Fibroblast of gingiva (primary cell): ENCODE results near the gene CAMSAP3.
A peak's percentile ranks its signal among the peaks of the same experiment; 100 is the strongest.

ENCODE experiments used
- DNase-seq: peaks from one replicate; pipeline ENCODE4 v3.0.0-alpha.2; 2011; ENCODE audit warnings: low read depth

CAMSAP3 gene

GRCh38 chr19:7612282-7613274 lies 16.9 kb downstream of the CAMSAP3 start:
- no peak for DNase-seq

- DNase-seq = no peak
Measured at GRCh38 chr19:7614859-7615741, 19.4 kb downstream of the CAMSAP3 start.

- DNase-seq = no peak
Measured at GRCh38 chr19:7617172-7617571, 21.5 kb downstream of the CAMSAP3 start.

- no peak for DNase-seq
Measured at GRCh38 chr19:7617735-7618134, 22.1 kb downstream of the CAMSAP3 start.

GRCh38 chr19:7618348-7618747 lies 22.7 kb downstream of the CAMSAP3 start:
- DNase-seq = no peak

- no peak for DNase-seq
Measured at GRCh38 chr19:7618771-7619510, 23.3 kb downstream of the CAMSAP3 start.

GRCh38 chr19:7619671-7620441 lies 24.2 kb downstream of the CAMSAP3 start:
- no peak for DNase-seq

- DNase-seq = no peak
Measured at GRCh38 chr19:7620442-7621412, 25.1 kb downstream of the CAMSAP3 start.

- no peak for DNase-seq
Measured at GRCh38 chr19:7622933-7623685, 27.4 kb downstream of the CAMSAP3 start.

GRCh38 chr19:7623725-7624603 lies 28.3 kb downstream of the CAMSAP3 start:
- DNase-seq = no peak

GRCh38 chr19:7624810-7625209 lies 29.1 kb downstream of the CAMSAP3 start:
- DNase-seq = no peak

- DNase-seq = no peak
Measured at GRCh38 chr19:7625763-7626372, 30.2 kb downstream of the CAMSAP3 start.

- no peak for DNase-seq
Measured at GRCh38 chr19:7627166-7627565, 31.5 kb downstream of the CAMSAP3 start.

- DNase-seq = no peak
Measured at GRCh38 chr19:7628589-7629311, 33.1 kb downstream of the CAMSAP3 start.

- DNase-seq = peak; percentile 98
Measured at GRCh38 chr19:7629347-7630054, 33.8 kb downstream of the CAMSAP3 start, which contains the start of the genes PET100 and XAB2. Gene PET100, plus strand, starts transcription at chr19:7629793. Its CDS starts 41 bp downstream, at chr19:7629834. Gene XAB2, minus strand, starts transcription at chr19:7629545. Its CDS starts 18 bp downstream, at chr19:7629527.

GRCh38 chr19:7631577-7631976 lies 35.9 kb downstream of the CAMSAP3 start:
- DNase-seq = no peak
